Measurements from ENCODE around the gene HS3ST3B1.

- no peak for TF ChIP-seq CTCF (IDR thresholded peaks at IDR 0.05 in 2 of 3, conservative IDR thresholded peaks at IDR 0.05 in 1 of 3; ENCODE audit: borderline replicate concordance in 1 of 3, insufficient read depth in 1 of 3, low read depth in 2 of 3, low read length in 2 of 3)
- TF ChIP-seq EZH2phosphoT487 (IDR thresholded peaks at IDR 0.05; ENCODE audit: borderline replicate concordance) = no peak
- TF ChIP-seq YY1 (IDR thresholded peaks at IDR 0.05; ENCODE audit: extremely low read depth, insufficient replicate concordance, low read depth, low read length) = no peak
- no peak for TF ChIP-seq POLR2AphosphoS5 (IDR thresholded peaks at IDR 0.05; ENCODE audit: low read depth, low read length)
- TF ChIP-seq ZNF274 (IDR thresholded peaks at IDR 0.05; ENCODE audit: low read depth, low read length) = no peak
- TF ChIP-seq CEBPB (IDR thresholded peaks at IDR 0.05; ENCODE audit: low read depth) = no peak
- no peak for TF ChIP-seq RAD21 (IDR thresholded peaks at IDR 0.05; ENCODE audit: low read depth)
Measured at GRCh38 chr17:14398766-14399165, 97.9 kb downstream of the HS3ST3B1 start.
